ENCODE measurements around the gene ZNF254.
"Not testable (repeated sequence)": the region's sequence is repeated elsewhere in the genome, so short reads cannot be mapped to it uniquely, and the experiment has no call there.

The ZNF254 gene

DNA sequence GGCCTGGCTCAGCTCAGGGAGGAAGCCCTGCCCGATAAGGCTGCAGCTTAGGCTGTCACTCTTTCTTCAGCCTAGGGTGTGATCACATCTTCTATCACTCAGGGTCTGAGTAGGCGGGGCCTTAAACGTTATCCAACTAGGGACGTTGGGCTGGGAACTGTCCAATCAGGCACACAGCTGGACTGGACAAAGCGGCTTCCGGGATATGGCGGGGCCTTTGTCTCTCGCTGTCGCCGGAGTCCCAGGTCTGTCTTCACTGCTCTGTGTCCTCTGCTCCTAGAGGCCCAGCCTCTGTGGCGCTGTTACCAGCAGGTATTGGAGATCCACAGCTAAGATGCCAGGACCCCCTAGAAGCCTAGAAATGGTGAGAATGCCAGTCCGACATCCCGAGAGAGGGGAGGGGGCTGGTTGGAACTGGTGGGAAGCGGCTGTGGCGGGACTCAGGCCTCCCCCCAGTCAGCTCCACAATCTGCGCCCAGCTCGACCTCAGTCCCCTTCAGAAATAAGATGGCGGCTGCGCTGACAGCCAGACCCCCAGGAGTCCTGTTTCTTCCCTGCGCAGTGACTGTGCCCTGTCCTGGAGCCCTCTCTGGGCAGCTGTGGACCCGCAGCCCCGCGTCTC, at the start of gene ZNF254:
Gene ZNF254 (plus strand): TSS at position 214 of the 622 bp plus-strand sequence. CDS start 121 bp downstream, at position 335.
- DNase-seq, result peak; percentile 94

DNA sequence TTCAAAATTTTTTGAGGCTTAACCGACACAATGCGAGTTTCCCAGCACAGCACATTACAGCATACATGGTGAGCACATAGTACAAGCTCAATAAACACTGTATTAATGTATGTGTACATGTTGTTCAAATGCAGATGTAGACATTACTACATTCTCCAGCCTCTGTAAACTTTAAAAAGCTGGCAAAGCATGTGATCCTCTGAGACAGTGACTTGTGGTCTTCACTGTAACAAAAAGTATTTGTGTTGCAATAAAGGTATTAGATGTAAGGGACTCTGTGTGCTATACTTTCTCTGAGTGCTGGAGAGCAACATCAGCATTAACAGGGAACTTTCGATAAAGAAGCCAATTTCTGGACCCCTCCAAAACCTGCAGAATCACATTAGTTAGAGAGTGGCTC, 46.4 kb upstream of the ZNF254 start:
- DNase-seq, result no peak

GRCh38 chr19:24041326-24041725, 45.7 kb upstream of the ZNF254 start:
- not testable (repeated sequence) for DNase-seq

DNA sequence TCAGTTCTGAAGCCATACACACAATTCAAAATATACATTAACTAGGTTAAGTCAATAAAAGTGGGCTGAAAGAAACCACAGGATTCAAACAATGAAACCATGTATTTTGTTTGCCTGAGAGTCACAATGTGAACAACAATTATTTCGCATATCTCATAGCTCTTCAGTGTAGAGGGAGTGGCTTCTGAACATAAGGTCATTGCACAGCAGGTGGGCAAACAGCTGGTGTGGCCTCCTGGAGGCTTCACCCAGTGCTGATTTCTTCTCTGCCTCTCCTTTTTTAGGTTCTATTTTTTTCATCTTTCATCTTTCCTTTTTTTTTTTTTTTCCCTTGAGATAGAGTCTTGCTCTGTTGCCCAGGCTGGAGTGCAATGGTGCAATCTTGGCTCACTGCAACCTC, 40.4 kb upstream of the ZNF254 start:
- peak; percentile 41 for DNase-seq

GRCh38 chr19:24048261-24048660, 38.7 kb upstream of the ZNF254 start:
- no peak for DNase-seq

DNA sequence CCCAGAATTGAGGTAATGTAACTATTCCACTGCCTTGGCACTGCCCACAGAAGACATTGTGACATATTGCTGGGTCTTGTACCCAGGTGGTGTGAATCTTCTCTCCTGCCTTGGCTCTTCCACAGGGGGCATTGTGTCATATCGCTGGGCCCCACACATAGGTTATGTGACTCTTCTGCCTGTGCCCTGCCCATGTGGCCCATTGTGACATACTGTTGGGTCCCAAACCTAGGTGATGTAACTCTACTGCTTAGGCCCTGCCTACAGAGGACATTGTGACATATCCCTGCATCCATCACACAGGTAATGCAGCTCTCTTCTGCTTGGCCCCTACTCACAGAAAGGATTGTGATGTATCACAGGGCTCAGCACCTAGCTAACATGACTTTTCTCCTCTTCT, 37.5 kb upstream of the ZNF254 start:
- DNase-seq, result no peak

DNA sequence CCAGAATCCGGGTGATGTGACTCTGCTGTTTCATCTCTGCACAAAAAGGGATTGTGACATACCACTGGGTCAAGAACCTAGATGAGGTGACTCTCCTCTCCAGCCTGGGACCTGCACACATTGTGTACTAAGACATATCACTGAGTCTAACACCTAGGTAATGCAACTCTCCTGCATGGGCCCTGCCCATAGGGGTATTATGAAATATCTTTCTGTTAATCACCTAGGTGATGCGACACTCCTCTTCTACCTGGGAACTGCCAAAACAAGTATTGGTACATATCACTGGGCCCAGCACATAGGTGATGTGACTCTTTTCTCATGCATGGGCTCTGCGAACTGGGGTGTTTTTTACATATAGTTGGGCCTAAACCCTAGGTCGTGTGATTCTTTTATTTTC, 35.5 kb upstream of the ZNF254 start:
- DNase-seq, result no peak

GRCh38 chr19:24052811-24053210, 34.2 kb upstream of the ZNF254 start:
- DNase-seq, result no peak

DNA sequence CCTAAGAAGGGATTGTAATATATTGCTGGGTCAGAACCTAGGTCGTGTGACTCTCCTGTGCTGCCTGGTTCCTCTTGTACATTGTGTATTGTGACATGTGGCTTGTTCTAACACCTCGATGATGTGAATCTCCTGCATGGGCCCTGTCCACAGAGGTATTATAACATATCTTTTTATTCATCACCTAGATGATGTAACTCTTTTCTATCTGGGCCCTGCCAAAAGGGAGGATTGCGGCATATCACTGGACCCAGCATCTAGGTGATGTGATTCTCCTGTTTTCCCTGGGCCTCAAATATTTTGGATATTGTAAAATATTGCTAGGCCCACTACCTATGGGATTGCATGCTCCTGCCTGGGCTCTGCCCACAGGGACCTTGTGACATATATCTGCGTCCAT, 33.4 kb upstream of the ZNF254 start:
- DNase-seq, result no peak

DNA sequence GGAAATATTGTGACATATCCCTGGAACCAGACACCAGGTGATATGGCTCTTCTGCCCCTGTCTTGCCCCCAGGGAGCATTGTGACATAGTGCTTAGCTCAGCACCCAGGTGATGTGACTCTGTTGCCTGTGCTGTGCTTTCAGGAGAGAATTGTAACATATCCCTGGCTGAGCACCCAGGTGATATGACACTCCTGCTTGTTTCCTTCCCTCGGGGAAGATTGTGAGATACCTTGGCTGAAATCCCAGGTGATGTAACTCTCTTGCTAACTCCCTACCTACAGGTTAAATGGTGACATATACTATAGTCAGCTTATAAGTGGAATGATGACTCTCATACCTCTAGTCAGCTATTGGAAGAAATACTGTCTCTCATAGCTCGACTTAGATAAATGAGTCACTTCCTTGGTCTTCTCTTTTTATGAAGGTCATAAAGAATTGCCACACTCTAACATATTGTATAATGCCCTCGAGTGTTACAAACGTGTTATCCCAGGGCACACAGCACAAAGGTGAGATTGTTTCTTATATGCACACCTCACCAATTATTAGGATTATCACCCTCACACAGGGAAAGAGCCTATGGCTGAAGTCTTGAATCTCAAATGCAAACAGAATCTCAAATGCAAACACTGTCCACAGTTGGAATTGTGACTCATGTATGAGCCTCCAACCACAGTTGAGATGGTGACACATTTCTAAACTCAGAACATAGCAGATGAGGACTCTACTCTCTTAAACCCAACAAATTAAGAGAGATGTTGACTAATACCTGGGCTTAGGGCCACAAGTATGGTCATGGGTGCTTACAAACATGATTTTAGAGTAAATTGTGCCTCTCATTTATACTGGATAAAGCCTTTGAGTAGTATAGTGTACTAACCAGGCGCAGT, 32.7 kb upstream of the ZNF254 start:
- no peak for DNase-seq

DNA sequence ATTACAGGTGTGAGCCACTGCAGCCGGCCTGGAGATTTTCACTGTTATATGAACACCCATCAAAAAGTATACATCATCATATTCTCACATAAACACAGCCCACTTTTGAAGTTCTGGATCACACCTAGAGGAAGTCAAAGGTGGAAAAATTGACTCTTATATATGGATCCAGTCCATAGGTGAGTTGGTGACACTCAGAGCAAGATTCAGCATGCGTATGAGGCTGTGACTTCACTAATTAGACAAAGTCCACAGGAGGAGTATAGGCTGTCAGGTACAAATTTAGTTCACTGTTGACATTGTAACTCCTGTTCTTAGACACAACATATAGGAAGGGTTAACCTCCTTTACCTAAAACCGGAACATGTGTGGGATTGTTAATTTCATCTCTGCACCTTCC, 31.4 kb upstream of the ZNF254 start:
- no peak for DNase-seq

DNA sequence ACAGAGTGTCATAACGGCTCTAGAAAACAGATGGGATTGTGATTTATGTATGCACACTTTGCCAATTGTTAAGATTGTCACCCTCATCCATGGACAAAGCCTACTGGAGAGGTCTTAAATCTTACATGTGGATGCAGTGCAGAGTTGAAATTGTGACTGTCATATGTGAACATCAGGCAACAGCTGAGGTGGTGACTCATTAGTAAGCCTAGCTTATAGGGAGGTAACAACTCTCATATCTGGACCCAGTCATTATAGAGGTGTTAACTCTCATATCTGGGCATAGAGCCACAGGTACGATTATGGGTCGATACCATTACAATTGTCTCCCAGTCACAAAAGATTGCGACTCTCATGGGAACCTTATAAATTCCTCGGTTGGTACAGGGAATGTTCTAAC, 29.8 kb upstream of the ZNF254 start:
- no peak for DNase-seq

GRCh38 chr19:24059563-24060295, 27.3 kb upstream of the ZNF254 start:
- DNase-seq, result no peak

GRCh38 chr19:24060687-24061356, 26.2 kb upstream of the ZNF254 start:
- no peak for DNase-seq

DNA sequence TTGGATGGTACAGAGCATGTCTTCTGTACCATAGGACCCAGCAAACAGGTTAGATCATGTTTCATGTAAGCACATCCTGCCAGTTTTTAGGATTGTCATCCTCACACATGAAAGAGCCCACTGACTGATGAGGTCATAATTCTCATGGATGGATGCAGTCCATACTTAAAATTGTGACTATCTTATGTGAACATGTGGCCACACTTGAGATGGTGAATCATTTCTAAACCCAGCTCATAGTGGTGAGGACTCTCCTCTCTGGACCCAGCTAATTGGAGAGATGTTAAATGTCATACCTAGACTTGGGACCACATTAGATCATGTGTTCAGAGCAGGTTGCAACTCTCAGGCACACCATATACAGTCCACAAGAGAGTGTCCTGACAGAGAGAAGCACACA, 24.8 kb upstream of the ZNF254 start:
- no peak for DNase-seq

GRCh38 chr19:24063295-24063694, 23.7 kb upstream of the ZNF254 start:
- no peak for DNase-seq

- no peak for DNase-seq
Measured at GRCh38 chr19:24064175-24064574, 22.8 kb upstream of the ZNF254 start.

DNA sequence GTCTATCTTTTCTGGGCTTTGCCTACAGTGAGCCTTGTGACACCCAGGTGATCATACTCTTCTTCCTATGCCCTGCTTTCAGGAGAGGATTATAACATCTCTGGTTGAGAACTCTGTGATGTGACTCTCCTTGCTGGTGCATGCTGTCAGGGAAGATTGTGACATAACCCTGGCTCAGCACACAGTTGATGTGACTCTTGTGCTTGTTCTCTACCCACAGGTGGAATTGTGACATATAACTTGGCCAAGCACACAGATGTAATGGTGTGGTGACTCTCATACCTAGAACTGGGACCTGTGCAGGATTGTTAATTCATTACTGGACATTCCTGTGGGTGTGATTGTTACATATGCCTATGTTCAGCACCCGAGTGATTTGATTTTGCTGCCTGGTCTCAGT, 21.7 kb upstream of the ZNF254 start:
- DNase-seq, result no peak

DNA sequence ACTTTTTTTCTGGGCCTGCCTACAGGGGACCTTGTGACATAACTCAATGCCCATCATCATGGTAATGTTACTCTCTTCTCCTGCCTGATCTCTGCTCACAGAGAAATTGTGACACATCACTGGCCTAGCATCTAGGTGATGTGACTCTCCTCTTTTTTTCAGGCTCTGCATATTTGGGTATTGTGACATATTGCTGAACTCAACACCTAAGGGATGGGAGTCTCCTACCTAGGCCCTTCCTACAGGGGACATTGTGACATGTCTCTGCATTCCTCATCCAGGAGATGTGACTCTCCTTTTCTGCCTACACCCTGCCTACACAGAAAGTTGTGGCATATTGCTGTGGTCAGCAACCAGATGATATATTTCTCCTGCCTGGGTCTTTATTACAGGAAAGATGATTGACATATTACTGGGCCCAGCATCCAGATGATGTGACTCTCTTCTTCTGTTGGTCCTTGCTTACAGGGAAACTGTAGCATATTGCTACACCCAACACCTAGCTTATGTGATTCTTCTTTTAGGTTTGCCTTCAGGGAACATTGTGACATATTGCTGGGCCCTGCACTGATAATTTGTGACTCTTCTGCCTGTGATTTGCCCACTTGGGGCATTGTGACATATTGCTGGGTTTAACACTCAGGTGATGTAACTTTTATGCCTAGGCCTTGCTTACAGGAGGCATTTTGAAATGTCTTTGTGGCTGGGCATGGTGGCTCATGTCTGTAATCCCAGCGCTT, 21.0 kb upstream of the ZNF254 start:
- no peak for DNase-seq

GRCh38 chr19:24069905-24070657, 16.9 kb upstream of the ZNF254 start:
- no peak for DNase-seq

- DNase-seq, result no peak
Measured at GRCh38 chr19:24071078-24071477, 15.9 kb upstream of the ZNF254 start.

- DNase-seq, result no peak
Measured at GRCh38 chr19:24072720-24073119, 14.3 kb upstream of the ZNF254 start.

Data from NCI-H2171 (cell line).